GM18508 (cell line): ENCODE measurements around the gene ICA1.

ENCODE experiments used
- ATAC-seq: cut with Tn5 transposase; IDR thresholded peaks from one replicate; pipeline ENCODE4 v1.9.1; 2021; ENCODE audit warnings: moderate number of reproducible peaks; ENCODE audit not compliant: insufficient read depth, unreplicated experiment

ICA1 gene

GRCh38 chr7:8136051-8136730, 125.8 kb downstream of the ICA1 start:
- no peak for ATAC-seq

- ATAC-seq, result no peak
These were observed 126.5 kb downstream of the ICA1 start for GRCh38 chr7:8135417-8135816.

GRCh38 chr7:8134089-8134733, 127.8 kb downstream of the ICA1 start:
- ATAC-seq, result peak; percentile 59

- ATAC-seq, result no peak
These were observed 128.6 kb downstream of the ICA1 start for GRCh38 chr7:8133188-8133848.

- ATAC-seq, result peak; percentile 30
These were observed 130.0 kb downstream of the ICA1 start for GRCh38 chr7:8131694-8132605.

- ATAC-seq, result no peak
These were observed 131.3 kb downstream of the ICA1 start for GRCh38 chr7:8130663-8131062.

- ATAC-seq, result no peak
These were observed 132.7 kb downstream of the ICA1 start for GRCh38 chr7:8129318-8129659.

- no peak for ATAC-seq
These were observed 133.3 kb downstream of the ICA1 start for GRCh38 chr7:8128449-8129317.

- no peak for ATAC-seq
These were observed 135.3 kb downstream of the ICA1 start for GRCh38 chr7:8126601-8127167.

GRCh38 chr7:8125680-8126444, 136.1 kb downstream of the ICA1 start:
- ATAC-seq, result peak; percentile 69

GRCh38 chr7:8121243-8121642, 140.7 kb downstream of the ICA1 start:
- ATAC-seq, result no peak

GRCh38 chr7:8120390-8121058, 141.4 kb downstream of the ICA1 start:
- ATAC-seq, result no peak

- ATAC-seq, result no peak
These were observed 142.7 kb downstream of the ICA1 start for GRCh38 chr7:8119262-8119661.

- ATAC-seq, result no peak
These were observed 144.8 kb downstream of the ICA1 start for GRCh38 chr7:8117195-8117594.

GRCh38 chr7:8115547-8116402, 146.2 kb downstream of the ICA1 start:
- peak; percentile 92 for ATAC-seq

GRCh38 chr7:8114175-8114574, 147.8 kb downstream of the ICA1 start:
- ATAC-seq, result no peak

GRCh38 chr7:8113184-8113583, 148.8 kb downstream of the ICA1 start:
- ATAC-seq, result no peak
